GM18873 (cell line): ENCODE results near the gene CST6.

Experiments
- ATAC-seq: cut with Tn5 transposase; IDR thresholded peaks from one replicate; pipeline ENCODE4 v1.9.1; 2021; ENCODE audit warnings: mild to moderate bottlenecking, moderate library complexity, moderate number of reproducible peaks; ENCODE audit not compliant: unreplicated experiment, low FRiP score

The CST6 gene, protein sequence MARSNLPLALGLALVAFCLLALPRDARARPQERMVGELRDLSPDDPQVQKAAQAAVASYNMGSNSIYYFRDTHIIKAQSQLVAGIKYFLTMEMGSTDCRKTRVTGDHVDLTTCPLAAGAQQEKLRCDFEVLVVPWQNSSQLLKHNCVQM

DNA sequence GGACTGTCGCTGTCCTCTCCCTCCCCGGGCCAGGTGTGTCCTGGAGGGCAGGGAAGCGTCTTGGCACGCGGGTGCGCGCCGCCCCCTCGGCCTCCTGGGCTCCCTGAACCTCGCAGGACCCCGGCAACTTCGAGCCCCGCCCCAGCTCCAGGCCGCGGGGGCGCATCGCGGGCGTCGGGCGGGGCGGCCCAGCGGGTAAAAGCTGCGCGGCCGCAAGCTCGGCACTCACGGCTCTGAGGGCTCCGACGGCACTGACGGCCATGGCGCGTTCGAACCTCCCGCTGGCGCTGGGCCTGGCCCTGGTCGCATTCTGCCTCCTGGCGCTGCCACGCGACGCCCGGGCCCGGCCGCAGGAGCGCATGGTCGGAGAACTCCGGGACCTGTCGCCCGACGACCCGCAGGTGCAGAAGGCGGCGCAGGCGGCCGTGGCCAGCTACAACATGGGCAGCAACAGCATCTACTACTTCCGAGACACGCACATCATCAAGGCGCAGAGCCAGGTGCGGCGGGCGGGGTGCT, at the start of gene CST6:
TSS of gene CST6 (plus strand) at position 224 of the 519 bp plus-strand sequence. CDS start at position 261, 37 bp downstream.
- no peak for ATAC-seq

DNA sequence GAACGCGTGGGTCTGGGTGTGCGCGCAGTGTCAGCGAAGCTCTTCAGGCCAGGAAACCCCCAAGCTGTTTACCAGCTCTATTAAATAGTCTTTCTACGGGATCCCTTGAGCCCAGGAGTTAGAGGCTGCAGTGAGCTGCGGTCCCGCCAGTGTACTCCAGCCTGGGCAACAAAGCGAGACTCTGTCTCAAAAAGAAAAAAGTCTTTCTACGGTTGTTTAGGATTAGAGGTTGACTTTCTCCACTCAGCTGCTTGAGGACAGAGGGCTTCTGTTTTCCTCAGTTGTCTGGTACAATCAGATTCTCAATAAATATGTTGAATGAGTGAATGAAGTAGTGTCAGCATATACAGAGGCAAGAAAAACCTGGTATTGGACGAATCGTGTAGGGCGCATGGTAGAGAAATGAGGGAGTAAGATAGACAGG, 49.7 kb upstream of the CST6 start:
- no peak for ATAC-seq

GRCh38 chr11:65964906-65965305, 46.9 kb upstream of the CST6 start:
- no peak for ATAC-seq

GRCh38 chr11:65965986-65966762, 45.6 kb upstream of the CST6 start:
- no peak for ATAC-seq

- no peak for ATAC-seq
Observed at GRCh38 chr11:65967329-65967934, 44.4 kb upstream of the CST6 start.

GRCh38 chr11:65968600-65969482, 43.0 kb upstream of the CST6 start:
- ATAC-seq: no peak

DNA sequence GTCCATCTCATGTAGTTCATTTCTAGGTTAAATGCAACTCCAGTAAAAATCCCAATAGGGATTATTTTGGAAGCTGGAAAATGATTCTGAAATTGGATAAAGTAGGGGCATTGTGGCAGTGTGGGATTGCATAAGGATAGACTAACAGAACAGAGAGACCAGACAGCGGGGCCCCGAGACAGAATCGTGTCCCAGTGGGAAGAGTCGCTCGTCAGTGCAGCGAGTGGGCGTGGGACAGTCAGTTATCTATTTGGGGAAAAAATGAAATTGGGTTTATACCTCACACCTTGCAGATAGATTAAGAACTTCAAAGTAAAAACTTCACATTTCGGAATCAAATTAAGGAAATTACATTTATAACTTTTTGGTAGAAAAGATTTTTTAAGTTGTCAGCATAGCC, 39.7 kb upstream of the CST6 start:
- no peak for ATAC-seq

DNA sequence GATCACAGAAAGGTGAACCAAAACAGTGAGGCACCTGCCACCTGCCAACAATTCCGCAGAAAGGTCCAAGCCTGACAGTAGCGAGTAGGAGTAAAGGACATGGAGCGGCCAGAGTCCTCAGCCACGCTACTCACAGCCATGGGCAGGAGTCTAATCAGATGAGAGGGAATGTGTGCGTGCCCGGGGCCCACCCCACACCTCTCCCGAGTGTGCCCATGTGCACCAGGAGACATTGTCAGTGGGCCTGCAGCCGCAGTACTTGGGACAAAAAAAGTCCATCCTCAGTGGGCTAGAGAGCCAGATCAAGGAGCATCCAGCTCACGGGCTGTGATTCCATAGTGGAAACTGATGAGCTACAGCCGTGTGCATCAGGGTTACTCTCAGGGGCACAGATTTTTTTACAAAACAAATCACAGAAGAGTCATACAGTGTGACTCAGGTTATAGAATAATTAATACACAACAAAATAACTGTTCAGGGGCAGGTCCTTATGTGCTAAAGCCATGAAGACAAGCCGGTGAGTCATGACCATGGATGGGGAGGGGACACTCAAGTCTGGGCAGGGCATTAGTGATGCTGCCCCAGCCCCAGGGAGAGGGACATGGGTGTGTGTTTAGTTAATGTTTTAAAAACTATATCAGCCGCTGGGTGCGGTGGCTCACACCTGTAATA, 38.2 kb upstream of the CST6 start:
- no peak for ATAC-seq

GRCh38 chr11:65975771-65976170, 36.0 kb upstream of the CST6 start:
- no peak for ATAC-seq

DNA sequence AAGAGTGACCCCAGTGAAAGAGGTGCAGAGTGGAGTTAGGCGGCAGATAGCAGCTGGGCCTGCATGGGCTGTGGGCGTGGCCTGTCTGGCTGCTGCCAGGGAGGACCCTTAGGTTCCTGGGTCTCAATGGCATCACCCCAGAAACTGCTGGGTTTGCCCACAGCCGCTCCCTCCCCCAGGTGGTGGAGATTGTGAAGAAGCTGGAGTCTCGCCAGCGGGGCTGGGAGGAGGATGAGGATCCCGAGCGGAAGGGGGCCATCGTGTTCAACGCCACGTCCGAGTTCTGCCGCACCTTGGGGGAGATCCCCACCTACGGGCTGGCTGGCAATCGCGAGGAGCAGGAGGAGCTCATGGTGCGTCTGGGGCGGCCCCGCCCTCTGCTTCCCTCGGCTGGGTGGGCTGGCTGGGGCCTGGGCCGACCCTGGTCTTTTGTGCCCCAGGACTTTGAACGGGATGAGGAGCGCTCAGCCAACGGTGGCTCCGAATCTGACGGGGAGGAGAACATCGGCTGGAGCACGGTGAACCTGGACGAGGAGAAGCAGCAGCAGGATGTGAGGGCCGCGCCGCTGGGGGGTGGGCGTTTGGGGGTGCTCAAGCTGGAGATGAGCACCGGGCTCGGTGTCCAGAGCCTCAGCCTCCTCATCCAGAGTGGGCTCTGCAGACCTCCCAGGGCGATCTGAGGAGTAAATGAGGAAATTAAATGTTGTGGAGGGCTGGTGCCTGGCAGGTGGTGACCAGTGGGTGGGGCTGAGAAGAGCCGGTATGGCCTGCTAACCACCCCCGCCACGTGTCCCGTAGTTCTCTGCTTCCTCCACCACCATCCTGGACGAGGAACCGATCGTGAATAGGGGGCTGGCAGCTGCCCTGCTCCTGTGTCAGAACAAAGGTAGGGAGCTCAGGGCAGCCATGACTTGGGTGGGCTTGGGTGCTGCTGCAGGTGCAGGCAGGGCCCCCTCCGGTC, 35.3 kb upstream of the CST6 start:
- ATAC-seq: no peak

- ATAC-seq: no peak
Observed at GRCh38 chr11:65977621-65978390, 34.0 kb upstream of the CST6 start.

- no peak for ATAC-seq
Observed at GRCh38 chr11:65978391-65979238, 33.2 kb upstream of the CST6 start.

DNA sequence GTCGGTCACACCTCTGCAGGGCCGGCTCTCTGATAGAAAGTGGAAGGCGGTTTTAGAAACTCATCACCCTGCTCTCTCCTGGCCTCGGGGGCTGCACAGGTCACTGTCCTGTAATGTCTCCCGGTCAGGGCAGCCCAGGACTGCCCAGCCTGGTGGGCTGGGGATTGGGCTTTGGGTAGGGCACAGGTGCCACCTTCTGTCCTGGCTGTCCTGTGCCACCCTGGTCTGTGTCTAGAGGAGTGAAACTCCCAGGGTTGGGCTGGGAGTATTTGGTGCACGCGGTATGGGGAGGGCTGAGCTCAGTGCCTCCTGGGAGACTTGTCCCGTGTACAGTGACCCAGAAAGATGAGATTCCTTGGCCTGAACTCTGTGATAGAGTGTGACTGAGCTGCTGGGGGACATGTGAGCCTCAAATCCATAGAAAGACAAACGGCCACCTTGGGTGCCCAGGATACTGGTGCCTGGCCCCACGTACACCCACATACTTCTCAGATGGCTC, 32.5 kb upstream of the CST6 start:
- no peak for ATAC-seq

DNA sequence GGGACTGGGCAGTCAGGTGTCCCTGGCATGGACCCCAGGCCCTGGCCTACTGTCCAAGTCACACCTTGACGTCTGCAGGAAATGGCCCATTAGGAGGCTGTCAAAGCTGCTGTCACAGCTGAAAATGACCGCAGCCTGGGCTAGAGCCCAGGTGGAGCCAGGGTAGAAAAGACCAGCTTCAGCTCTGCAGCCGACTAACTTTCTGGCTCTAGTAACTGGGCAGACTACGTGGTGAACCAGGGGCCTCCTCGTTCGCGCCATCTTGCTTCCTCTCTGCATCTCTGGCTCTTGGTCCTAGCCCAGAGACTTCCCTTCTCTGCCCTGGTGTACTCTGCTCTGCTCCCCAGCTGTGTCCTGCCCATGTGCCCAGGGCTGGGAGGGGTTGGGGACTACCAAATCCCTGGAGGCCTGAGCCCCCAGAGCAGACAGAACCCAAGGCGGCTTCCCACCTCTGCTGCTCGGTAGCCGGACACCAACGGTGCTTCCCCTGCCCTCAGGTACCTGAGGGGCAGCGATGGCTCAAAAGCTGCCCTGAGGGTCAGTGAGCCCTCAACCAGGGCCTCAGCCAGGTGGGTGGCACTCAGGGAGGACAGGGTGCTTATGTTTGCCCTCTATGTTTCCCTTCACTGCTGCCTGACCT, 30.6 kb upstream of the CST6 start:
- ATAC-seq: no peak

DNA sequence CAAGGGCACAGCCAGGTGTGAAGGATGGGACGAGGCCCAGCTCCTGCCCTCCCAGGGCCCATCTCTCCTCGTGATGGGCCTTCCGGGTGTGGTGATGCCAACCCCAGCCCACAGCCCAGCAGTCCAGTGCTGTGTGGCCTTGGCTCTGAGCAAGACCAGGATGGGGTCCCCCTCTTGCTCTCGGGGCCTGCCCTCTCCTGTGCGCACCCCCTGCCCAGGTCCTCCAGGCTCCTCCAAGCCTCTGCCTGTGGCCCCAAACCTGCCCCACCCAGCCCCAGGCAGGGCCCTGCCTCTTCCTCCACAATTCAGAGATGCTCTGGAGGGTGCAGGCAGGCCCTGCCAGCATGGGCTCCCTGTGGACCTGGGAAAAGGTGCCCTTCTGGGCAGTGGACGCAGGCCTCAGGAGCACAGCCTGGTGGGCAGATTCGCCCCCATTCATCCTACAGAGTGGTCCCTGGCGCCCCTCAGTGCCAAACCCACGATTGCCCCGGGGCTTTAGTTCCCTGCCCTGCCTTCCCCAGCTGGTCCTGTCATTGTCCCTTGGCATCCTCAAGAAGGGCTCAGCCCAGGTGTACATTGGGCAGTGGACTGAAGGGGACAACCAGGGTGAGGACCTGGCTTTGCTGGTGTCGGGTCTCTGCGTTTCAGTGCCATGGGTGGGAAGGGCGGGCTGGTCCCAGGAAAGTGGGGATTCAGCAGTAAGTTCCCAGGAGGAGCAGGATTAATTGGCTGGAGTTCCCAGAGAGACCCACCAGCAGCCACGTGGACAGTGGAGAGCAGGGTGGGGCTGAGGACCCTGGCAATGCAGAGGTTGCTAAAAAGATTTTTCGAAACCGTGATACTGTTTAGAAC, 29.6 kb upstream of the CST6 start:
- no peak for ATAC-seq
